GM12878 (cell line): ENCODE data around the gene CREG1. TPM values are rescaled to one million over a fixed set of nuclear protein-coding genes. Genes with fewer than 3 reads are reported as not detected.

Experiments
- ATAC-seq: fragments of 200-7000 bp; cut with Tn5 transposase; 3 replicates; pipeline ENCODE4 v1.9.1; 2020; ENCODE audit warnings: mild to moderate bottlenecking, moderate library complexity
- BruUV-seq: library from RNA; stranded (reverse); fragments of 400-500 nt; replicated peaks from 2 replicates; lab custom pipeline; 2021; lab: Mats Ljungman, UMichigan
- CTCF ChIA-PET: fragments of 300-600 bp; sonication (Branson Sonifier 250); formaldehyde crosslinking; extraction: SDS; loops from one replicate; lab custom pipeline; 2021; ENCODE audit warnings: inconsistent platforms; lab: Yijun Ruan, JAX
- POLR2A ChIA-PET: fragments of 350-600 bp; formaldehyde crosslinking; extraction: SDS; loops from one replicate; lab custom pipeline; 2021; ENCODE audit warnings: inconsistent platforms; lab: Charles Lee
- RAD21 ChIA-PET: fragments of 300-600 bp; sonication (Branson Sonifier 250); formaldehyde crosslinking; loops from one replicate; lab custom pipeline; 2023; ENCODE audit warnings: antibody characterized with exemption; ENCODE audit not compliant: unreplicated experiment; lab: Charles Lee
- SMC1A ChIA-PET: fragments of 300-600 bp; sonication (Branson Sonifier 250); formaldehyde crosslinking; loops from one replicate; lab custom pipeline; 2023; ENCODE audit not compliant: unreplicated experiment, uncharacterized antibody; lab: Charles Lee
- DNase-seq: peaks from one replicate; pipeline ENCODE4 v3.0.0-alpha.2; 2011; ENCODE audit warnings: low read depth, low spot score
- FAIRE-seq: peaks from 3 replicates; lab custom pipeline; 2011; peaks lifted over from hg19 to GRCh38; lab: Jason Lieb, UNC
- H2AFZ ChIP-seq: 2 replicates; pipeline ENCODE4 v1.6.0; 2011; ENCODE audit warnings: low read depth, low read length, control low read depth; ENCODE audit not compliant: control insufficient read depth
- H3K27ac ChIP-seq: 2 replicates; pipeline ENCODE4 v1.5.1; 2011; ENCODE audit warnings: control low read depth; ENCODE audit not compliant: control insufficient read depth, insufficient read depth
- H3K27me3 ChIP-seq, 2 experiments: replicated peaks in 1 of 2; 2 replicates each; pipeline versions ENCODE4 v1.6.0 to v1.6.1; 2011; ENCODE audit warnings: low read length in 1 of 2; ENCODE audit not compliant: control insufficient read depth in 2 of 2, insufficient read depth in 2 of 2
- H3K36me3 ChIP-seq, 2 experiments: 2 replicates each; pipeline ENCODE4 v1.5.1; 2011; ENCODE audit warnings: low read length in 1 of 2; ENCODE audit not compliant: control insufficient read depth in 2 of 2, insufficient read depth in 2 of 2
- H3K4me1 ChIP-seq: 2 replicates; pipeline ENCODE4 v1.6.1; 2011; ENCODE audit warnings: mild to moderate bottlenecking, low read length, moderate library complexity, mixed read lengths; ENCODE audit not compliant: control insufficient read depth, insufficient read depth
- H3K4me2 ChIP-seq: 2 replicates; pipeline ENCODE4 v1.6.0; 2011; ENCODE audit warnings: control low read depth; ENCODE audit not compliant: control insufficient read depth, insufficient read depth
- H3K4me3 ChIP-seq: fragments of 200-600 bp; sonication (generic); 2 replicates; pipeline ENCODE4 v1.5.1; 2016
- H3K79me2 ChIP-seq: 2 replicates; pipeline ENCODE4 v1.6.0; 2011; ENCODE audit warnings: low read length; ENCODE audit not compliant: control insufficient read depth, insufficient read depth
- H3K9ac ChIP-seq: 2 replicates; pipeline ENCODE4 v1.8.0; 2011; ENCODE audit warnings: low read length, control low read depth, mixed read lengths; ENCODE audit not compliant: control insufficient read depth, insufficient read depth
- H3K9me3 ChIP-seq: replicated peaks from 3 replicates; pipeline ENCODE4 v1.5.1; 2011; ENCODE audit warnings: mild to moderate bottlenecking, low read length; ENCODE audit not compliant: control insufficient read depth, insufficient read depth
- H4K20me1 ChIP-seq: 2 replicates; pipeline ENCODE4 v1.6.0; 2011; ENCODE audit not compliant: control insufficient read depth, insufficient read depth
- BHLHE40 ChIP-seq, 2 experiments: fragments of 450-650 bp in 1 of 2; IDR thresholded peaks; 2 replicates each; pipeline ENCODE4 v1.6.1; 2011 to 2017; ENCODE audit warnings: low read depth in 2 of 2, borderline replicate concordance in 1 of 2, improper control_type of control experiment in 1 of 2, low read length in 1 of 2, mild to moderate bottlenecking in 1 of 2
- CTCF ChIP-seq, 3 experiments: IDR thresholded peaks in 2 of 3; conservative IDR thresholded peaks in 1 of 3; 2 replicates each; pipeline ENCODE4 v1.5.1; 2011; ENCODE audit warnings: low read depth in 3 of 3, low read length in 3 of 3, mild to moderate bottlenecking in 3 of 3, control low read depth in 2 of 3, moderate library complexity in 2 of 3, inconsistent platforms in 1 of 3, mixed read lengths in 1 of 3; ENCODE audit not compliant: control insufficient read depth in 2 of 3, insufficient read depth in 1 of 3; ENCODE audit errors: extremely low read depth in 1 of 3
- IRF4 ChIP-seq: IDR thresholded peaks from 2 replicates; pipeline ENCODE4 v1.6.1; 2011; ENCODE audit warnings: low read depth, low read length
- NR2C1 ChIP-seq: fragments of 450-650 bp; IDR thresholded peaks from 2 replicates; pipeline ENCODE4 v1.6.1; 2017; ENCODE audit warnings: antibody characterized with exemption, mild to moderate bottlenecking, moderate library complexity
- WGBS: methylation state at CpG from one replicate; pipeline ENCODE4 v1.1.6; 2016; ENCODE audit warnings: low lambda C conversion rate; ENCODE audit not compliant: insufficient replicate concordance, insufficient coverage; ENCODE audit errors: missing lambda C conversion rate; 5-methylcytosine and 5-hydroxymethylcytosine counted together
- in situ Hi-C: fragments of 300-500 bp; cut with MboI; formaldehyde crosslinking; loops from 9 replicates; pipeline ENCODE4 v1.14.3; 2018; ENCODE audit warnings: mixed read lengths
- intact Hi-C: fragments of 100-400 bp; cut with micrococcal nuclease; formaldehyde crosslinking; loops from one replicate; pipeline ENCODE4 v1.14.2; 2022; ENCODE audit not compliant: unreplicated experiment
- polyA plus RNA-seq, 11 experiments: library from polyadenylated mRNA; depleted of rRNA in 4 of 11; unstranded in 6 of 11; stranded (reverse) in 5 of 11; fragments of >200 nt; fragmentation: Nextera tagmentation in 4 of 11; fragmentation: Illumina TruSeq in 1 of 11; extraction: Ambion mirVana in 4 of 11; extraction: Trizol in 1 of 11; gene quantifications; 1 replicate in 1 of 11; 2 replicates in 10 of 11; pipeline versions ENCODE4 v1.2.1 to v1.2.3, GENCODE V29; 2011 to 2016; ENCODE audit warnings: inconsistent platforms in 2 of 11, missing spikeins in 2 of 11, low read depth in 1 of 11
- total RNA-seq, 4 experiments: library from RNA; depleted of rRNA in 3 of 4; stranded (reverse); fragments of >200 nt in 3 of 4; fragmentation: Illumina TruSeq in 1 of 4; extraction: Trizol in 1 of 4; gene quantifications; 2 replicates each; pipeline versions ENCODE4 v1.2.1 to v1.2.3, GENCODE V29; 2013 to 2021
- TF ChIP-seq, protein P1 (sequence below): IDR thresholded peaks from 2 replicates; pipeline ENCODE4 v1.6.1; 2011; ENCODE audit warnings: low read depth, low read length, improper control_type of control experiment, borderline replicate concordance

CREG1 gene
- total and polyA plus RNA-seq, 10 of the 15 experiments (the other 5 are each of a cell fraction or from before 2014, with no cell fraction given): 5.3 to 43.8 (median 22.1) TPM

GRCh38 chr1:167546935-167547334, 6.6 kb downstream of the CREG1 start:
- intact Hi-C loops: no loop called here
- peaks cover 31% of the 10 kb centered on the region for H3K4me1 ChIP-seq
- no TSS peak for BruUV-seq
- in situ Hi-C loops: no loop called here
- H3K36me3 ChIP-seq: peaks cover 1 to 6% of the 10 kb centered on the region in 2 experiments; a peak in 2 of 4 replicates
- FAIRE-seq: no peak
- ChIA-PET POLR2A (no interaction called here), SMC1A (interaction anchor here (0.6 kb wide), 1 partner anchor 337 kb away, joined by 3 read pairs; no protein-coding TSS in a partner anchor), CTCF (interaction anchor here (0.6 to 2.9 kb wide), 2 partner anchors 11 to 169 kb away, joined by 3 to 14 read pairs; no protein-coding TSS in a partner anchor), RAD21 (no interaction called here)
- TF ChIP-seq NR2C1 (no peak), CTCF (IDR thresholded peaks at IDR 0.05 in 2 of 3, conservative IDR thresholded peaks at IDR 0.05 in 1 of 3; ENCODE audit: control insufficient read depth in 2 of 3, extremely low read depth in 1 of 3, insufficient read depth in 1 of 3, low read depth in 3 of 3, low read length in 3 of 3) (no peak), IRF4 (no peak), BHLHE40 (IDR thresholded peaks at IDR 0.05; ENCODE audit: borderline replicate concordance in 1 of 2, low read depth in 2 of 2, low read length in 1 of 2) (no peak)
- TF ChIP-seq, protein P1, sequence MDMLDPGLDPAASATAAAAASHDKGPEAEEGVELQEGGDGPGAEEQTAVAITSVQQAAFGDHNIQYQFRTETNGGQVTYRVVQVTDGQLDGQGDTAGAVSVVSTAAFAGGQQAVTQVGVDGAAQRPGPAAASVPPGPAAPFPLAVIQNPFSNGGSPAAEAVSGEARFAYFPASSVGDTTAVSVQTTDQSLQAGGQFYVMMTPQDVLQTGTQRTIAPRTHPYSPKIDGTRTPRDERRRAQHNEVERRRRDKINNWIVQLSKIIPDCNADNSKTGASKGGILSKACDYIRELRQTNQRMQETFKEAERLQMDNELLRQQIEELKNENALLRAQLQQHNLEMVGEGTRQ: no peak
- no peaks in the 10 kb centered on the region for H3K9me3 ChIP-seq
- H3K79me2 ChIP-seq: peaks cover 12% of the 10 kb centered on the region
- no peak for ATAC-seq
- no peaks in the 10 kb centered on the region for H3K27me3 ChIP-seq
- no peak overlapping the region for H3K4me3 ChIP-seq
- H3K4me2 ChIP-seq: no peak overlapping the region
- H4K20me1 ChIP-seq: no peaks in the 10 kb centered on the region
- no peak overlapping the region for H3K9ac ChIP-seq
- 93% methylated on average over 1 of the region's 1 CpG for WGBS
- no peak overlapping the region for H3K27ac ChIP-seq
- no peak overlapping the region for H2AFZ ChIP-seq
- no peak for DNase-seq
